A549 (cell line): ENCODE measurements around the gene MIEF1. TPM values are rescaled to one million over a fixed set of nuclear protein-coding genes. Genes with fewer than 3 reads are reported as not detected.
A peak's percentile ranks its signal among the peaks of the same experiment; 100 is the strongest.

ENCODE experiments used
- ATAC-seq, 2 experiments: fragments of 200-7000 bp in 1 of 2; fragments of >200 bp in 1 of 2; cut with Nextera tagmentation in 1 of 2; cut with Tn5 transposase in 1 of 2; 3 replicates each; pipeline versions ENCODE4 v1.8.0 to v1.9.1; 2018 to 2020; ENCODE audit warnings: mild to moderate bottlenecking in 1 of 2, moderate library complexity in 1 of 2
- CTCF ChIA-PET: fragments of 300-600 bp; sonication (Branson Sonifier 250); formaldehyde crosslinking; extraction: SDS; loops from one replicate; lab custom pipeline; 2021; ENCODE audit warnings: antibody characterized with exemption, inconsistent platforms; lab: Yijun Ruan, JAX
- POLR2A ChIA-PET: fragments of 350-600 bp; formaldehyde crosslinking; extraction: SDS; loops from one replicate; lab custom pipeline; 2021; ENCODE audit warnings: antibody characterized with exemption, inconsistent platforms; lab: Yijun Ruan, JAX
- DNase-seq, 2 experiments: peaks; one replicate each; pipeline versions ENCODE4 v3.0.0 to v3.0.0-alpha.2; 2011 to 2016; ENCODE audit warnings: low read depth in 1 of 2, low spot score in 1 of 2
- FAIRE-seq: peaks from 2 replicates; lab custom pipeline; 2011; peaks lifted over from hg19 to GRCh38; lab: Jason Lieb, UNC
- H3K27ac ChIP-seq, 2 experiments: fragments of >200 bp; sonication (Bioruptor Twin); formaldehyde crosslinking; 3 replicates each; pipeline ENCODE4 v1.5.1; 2016 to 2017
- H3K4me1 ChIP-seq: fragments of >200 bp; sonication (Bioruptor Twin); formaldehyde crosslinking; 3 replicates; pipeline ENCODE4 v1.6.1; 2016
- H3K4me2 ChIP-seq: fragments of >200 bp; sonication (Bioruptor Twin); formaldehyde crosslinking; 3 replicates; pipeline ENCODE4 v1.6.1; 2016
- H3K4me3 ChIP-seq: fragments of >200 bp; sonication (Bioruptor Twin); formaldehyde crosslinking; 3 replicates; pipeline ENCODE4 v1.5.1; 2016
- H3K9me3 ChIP-seq: fragments of >200 bp; sonication (Bioruptor Twin); formaldehyde crosslinking; 3 replicates; pipeline ENCODE4 v1.6.1; 2016
- CBX2 ChIP-seq: fragments of 200-600 bp; sonication (generic); IDR thresholded peaks from 2 replicates; pipeline ENCODE4 v1.6.1; 2016; ENCODE audit warnings: low read depth, mild to moderate bottlenecking, borderline replicate concordance
- CHD2 ChIP-seq: fragments of 150-350 bp; IDR thresholded peaks from 2 replicates; pipeline ENCODE4 v1.6.1; 2014; ENCODE audit warnings: low read length; ENCODE audit not compliant: partially characterized antibody
- CHD4 ChIP-seq: fragments of 200-600 bp; sonication (generic); IDR thresholded peaks from 2 replicates; pipeline ENCODE4 v1.6.1; 2016; ENCODE audit warnings: antibody characterized with exemption, mild to moderate bottlenecking, borderline replicate concordance
- GATA3 ChIP-seq: IDR thresholded peaks from 2 replicates; pipeline ENCODE4 v1.6.1; 2012; ENCODE audit warnings: borderline replicate concordance
- HDAC2 ChIP-seq: fragments of 200-600 bp; sonication (generic); IDR thresholded peaks from 2 replicates; pipeline ENCODE4 v1.6.1; 2016
- HOXA7 ChIP-seq: fragments of 250-450 bp; sonication (Bioruptor Pico); IDR thresholded peaks from 2 replicates; pipeline ENCODE4 v1.5.0; 2020; ENCODE audit warnings: mild to moderate bottlenecking, moderate library complexity
- HOXB13 ChIP-seq: fragments of 250-450 bp; sonication (Bioruptor Pico); IDR thresholded peaks from 2 replicates; pipeline ENCODE4 v1.5.0; 2020; ENCODE audit warnings: low read depth, mild to moderate bottlenecking, moderate library complexity
- JUNB ChIP-seq: fragments of >200 bp; sonication (Bioruptor Twin); formaldehyde crosslinking; IDR thresholded peaks from 2 replicates; pipeline ENCODE4 v1.6.1; 2016
- MYC ChIP-seq: IDR thresholded peaks from 2 replicates; pipeline ENCODE4 v1.6.1; 2012; ENCODE audit warnings: mild to moderate bottlenecking, inconsistent platforms, low read length, improper control_type of control experiment, borderline replicate concordance
- PHF8 ChIP-seq: fragments of 200-600 bp; sonication (generic); IDR thresholded peaks from 2 replicates; pipeline ENCODE4 v1.6.1; 2016; ENCODE audit warnings: low read depth, mild to moderate bottlenecking, antibody characterized with exemption, moderate library complexity, borderline replicate concordance
- RFX5 ChIP-seq: fragments of 450-650 bp; IDR thresholded peaks from 2 replicates; pipeline ENCODE4 v1.7.1; 2014; ENCODE audit warnings: antibody characterized with exemption, mild to moderate bottlenecking, moderate library complexity
- WGBS: methylation state at CpG from one replicate; pipeline ENCODE4 v1.1.6; 2017; ENCODE audit errors: missing lambda C conversion rate; 5-methylcytosine and 5-hydroxymethylcytosine counted together
- polyA plus RNA-seq, 4 experiments: library from polyadenylated mRNA; depleted of rRNA in 3 of 4; stranded (reverse); fragments of >200 nt; fragmentation: RNase III in 1 of 4; extraction: RNeasy Plus Mini Kit Qiagen cat#74134 plus additional on column Dnase treatment in 1 of 4; gene quantifications; 2 replicates in 3 of 4; 3 replicates in 1 of 4; pipeline ENCODE4 v1.2.3, GENCODE V29; 2011 to 2017
- TF ChIP-seq, protein P1 (sequence below): fragments of 150-350 bp; IDR thresholded peaks from 2 replicates; pipeline ENCODE4 v1.6.1; 2014; ENCODE audit warnings: low read depth, mild to moderate bottlenecking, low read length
- TF ChIP-seq, protein P2 (sequence below): fragments of >200 bp; sonication (Bioruptor Twin); formaldehyde crosslinking; IDR thresholded peaks from 2 replicates; pipeline ENCODE4 v1.6.1; 2016
- TF ChIP-seq, protein P3 (sequence below): fragments of 250-450 bp; sonication (Bioruptor Pico); IDR thresholded peaks from 2 replicates; pipeline ENCODE4 v1.5.0; 2021; ENCODE audit warnings: mild to moderate bottlenecking, moderate library complexity, borderline replicate concordance
- TF ChIP-seq, protein P4 (sequence below): fragments of >200 bp; sonication (Bioruptor Twin); formaldehyde crosslinking; IDR thresholded peaks from 3 replicates; pipeline ENCODE4 v1.5.1; 2016
- TF ChIP-seq, protein P5 (sequence below): IDR thresholded peaks from 2 replicates; pipeline ENCODE4 v1.6.1; 2012
- TF ChIP-seq, protein P6 (sequence below): IDR thresholded peaks from 2 replicates; pipeline ENCODE4 v1.6.1; 2012
- TF ChIP-seq, protein P7 (sequence below): fragments of 200-600 bp; sonication (generic); IDR thresholded peaks from 2 replicates; pipeline ENCODE4 v1.6.1; 2016; ENCODE audit warnings: antibody characterized with exemption, mild to moderate bottlenecking, moderate library complexity

The MIEF1 gene
- polyA plus RNA-seq, 2 of the 4 experiments (the other 2 are of a cell fraction): 18.8 to 20.5 TPM

DNA sequence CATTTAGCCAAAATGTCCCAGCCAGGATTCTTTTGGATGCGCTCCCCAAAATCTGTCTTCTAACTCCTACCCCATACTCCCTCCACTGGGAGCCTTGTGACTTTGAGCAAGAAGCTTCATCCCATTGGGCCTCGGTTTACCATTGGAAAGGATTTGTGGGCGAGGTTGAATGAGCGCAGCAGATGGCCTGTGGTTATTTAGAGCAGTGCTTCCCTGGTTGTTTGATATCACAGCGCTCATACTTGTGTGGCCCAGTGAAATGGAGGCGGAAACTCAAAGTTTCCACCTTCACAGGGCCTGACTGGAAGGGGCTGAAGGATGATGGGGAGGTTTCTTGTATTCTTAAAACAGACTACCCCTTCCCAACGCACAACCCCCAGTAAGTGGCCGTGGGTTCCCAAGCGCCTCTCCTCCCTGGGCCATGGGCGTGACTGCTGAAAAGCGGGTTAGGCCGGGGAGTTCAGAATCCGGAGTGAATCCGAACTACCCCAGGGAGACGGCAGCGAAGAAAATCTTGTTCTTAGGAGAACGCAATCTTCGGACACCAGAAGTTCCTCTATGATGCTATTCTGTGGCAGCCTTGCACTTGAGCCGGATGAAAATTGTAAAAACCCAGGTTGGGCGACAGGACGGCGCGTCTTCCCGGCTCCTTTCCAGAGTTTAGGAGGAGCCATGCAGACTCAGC is 17.0 kb downstream of the MIEF1 start:
- peak; percentile 10 to 27; a peak in 5 of 6 replicates for ATAC-seq
- H3K4me3 ChIP-seq: peak overlapping the region; percentile 98
- H3K9me3 ChIP-seq: no peaks in the 10 kb centered on the region
- 26% methylated on average over 19 of the region's 24 CpGs for WGBS
- H3K4me2 ChIP-seq: peak overlapping the region; percentile 99
- TF ChIP-seq PHF8 (no peak), GATA3 (no peak), HOXB13 (CRISPR knock-in tag) (no peak), RFX5 (no peak), MYC (no peak), CBX2 (no peak), JUNB (no peak), HDAC2 (no peak)
- TF ChIP-seq, protein P1, sequence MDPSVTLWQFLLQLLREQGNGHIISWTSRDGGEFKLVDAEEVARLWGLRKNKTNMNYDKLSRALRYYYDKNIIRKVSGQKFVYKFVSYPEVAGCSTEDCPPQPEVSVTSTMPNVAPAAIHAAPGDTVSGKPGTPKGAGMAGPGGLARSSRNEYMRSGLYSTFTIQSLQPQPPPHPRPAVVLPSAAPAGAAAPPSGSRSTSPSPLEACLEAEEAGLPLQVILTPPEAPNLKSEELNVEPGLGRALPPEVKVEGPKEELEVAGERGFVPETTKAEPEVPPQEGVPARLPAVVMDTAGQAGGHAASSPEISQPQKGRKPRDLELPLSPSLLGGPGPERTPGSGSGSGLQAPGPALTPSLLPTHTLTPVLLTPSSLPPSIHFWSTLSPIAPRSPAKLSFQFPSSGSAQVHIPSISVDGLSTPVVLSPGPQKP: no peak
- TF ChIP-seq, protein P2, sequence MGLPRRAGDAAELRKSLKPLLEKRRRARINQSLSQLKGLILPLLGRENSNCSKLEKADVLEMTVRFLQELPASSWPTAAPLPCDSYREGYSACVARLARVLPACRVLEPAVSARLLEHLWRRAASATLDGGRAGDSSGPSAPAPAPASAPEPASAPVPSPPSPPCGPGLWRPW: no peak
- TF ChIP-seq, protein P3, sequence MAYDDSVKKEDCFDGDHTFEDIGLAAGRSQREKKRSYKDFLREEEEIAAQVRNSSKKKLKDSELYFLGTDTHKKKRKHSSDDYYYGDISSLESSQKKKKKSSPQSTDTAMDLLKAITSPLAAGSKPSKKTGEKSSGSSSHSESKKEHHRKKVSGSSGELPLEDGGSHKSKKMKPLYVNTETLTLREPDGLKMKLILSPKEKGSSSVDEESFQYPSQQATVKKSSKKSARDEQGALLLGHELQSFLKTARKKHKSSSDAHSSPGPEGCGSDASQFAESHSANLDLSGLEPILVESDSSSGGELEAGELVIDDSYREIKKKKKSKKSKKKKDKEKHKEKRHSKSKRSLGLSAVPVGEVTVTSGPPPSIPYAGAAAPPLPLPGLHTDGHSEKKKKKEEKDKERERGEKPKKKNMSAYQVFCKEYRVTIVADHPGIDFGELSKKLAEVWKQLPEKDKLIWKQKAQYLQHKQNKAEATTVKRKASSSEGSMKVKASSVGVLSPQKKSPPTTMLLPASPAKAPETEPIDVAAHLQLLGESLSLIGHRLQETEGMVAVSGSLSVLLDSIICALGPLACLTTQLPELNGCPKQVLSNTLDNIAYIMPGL (CRISPR knock-in tag): no peak
- TF ChIP-seq, protein P4, sequence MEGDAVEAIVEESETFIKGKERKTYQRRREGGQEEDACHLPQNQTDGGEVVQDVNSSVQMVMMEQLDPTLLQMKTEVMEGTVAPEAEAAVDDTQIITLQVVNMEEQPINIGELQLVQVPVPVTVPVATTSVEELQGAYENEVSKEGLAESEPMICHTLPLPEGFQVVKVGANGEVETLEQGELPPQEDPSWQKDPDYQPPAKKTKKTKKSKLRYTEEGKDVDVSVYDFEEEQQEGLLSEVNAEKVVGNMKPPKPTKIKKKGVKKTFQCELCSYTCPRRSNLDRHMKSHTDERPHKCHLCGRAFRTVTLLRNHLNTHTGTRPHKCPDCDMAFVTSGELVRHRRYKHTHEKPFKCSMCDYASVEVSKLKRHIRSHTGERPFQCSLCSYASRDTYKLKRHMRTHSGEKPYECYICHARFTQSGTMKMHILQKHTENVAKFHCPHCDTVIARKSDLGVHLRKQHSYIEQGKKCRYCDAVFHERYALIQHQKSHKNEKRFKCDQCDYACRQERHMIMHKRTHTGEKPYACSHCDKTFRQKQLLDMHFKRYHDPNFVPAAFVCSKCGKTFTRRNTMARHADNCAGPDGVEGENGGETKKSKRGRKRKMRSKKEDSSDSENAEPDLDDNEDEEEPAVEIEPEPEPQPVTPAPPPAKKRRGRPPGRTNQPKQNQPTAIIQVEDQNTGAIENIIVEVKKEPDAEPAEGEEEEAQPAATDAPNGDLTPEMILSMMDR: no peak
- TF ChIP-seq, protein P5, sequence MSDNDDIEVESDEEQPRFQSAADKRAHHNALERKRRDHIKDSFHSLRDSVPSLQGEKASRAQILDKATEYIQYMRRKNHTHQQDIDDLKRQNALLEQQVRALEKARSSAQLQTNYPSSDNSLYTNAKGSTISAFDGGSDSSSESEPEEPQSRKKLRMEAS: no peak
- TF ChIP-seq, protein P6, sequence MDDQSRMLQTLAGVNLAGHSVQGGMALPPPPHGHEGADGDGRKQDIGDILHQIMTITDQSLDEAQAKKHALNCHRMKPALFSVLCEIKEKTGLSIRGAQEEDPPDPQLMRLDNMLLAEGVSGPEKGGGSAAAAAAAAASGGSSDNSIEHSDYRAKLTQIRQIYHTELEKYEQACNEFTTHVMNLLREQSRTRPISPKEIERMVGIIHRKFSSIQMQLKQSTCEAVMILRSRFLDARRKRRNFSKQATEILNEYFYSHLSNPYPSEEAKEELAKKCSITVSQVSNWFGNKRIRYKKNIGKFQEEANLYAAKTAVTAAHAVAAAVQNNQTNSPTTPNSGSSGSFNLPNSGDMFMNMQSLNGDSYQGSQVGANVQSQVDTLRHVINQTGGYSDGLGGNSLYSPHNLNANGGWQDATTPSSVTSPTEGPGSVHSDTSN: no peak
- POLR2A ChIA-PET: interaction anchor here (1.0 to 1.7 kb wide), 12 partner anchors 11 to 525 kb away, joined by 3 to 34 read pairs (median 6); partner anchors contain the start of genes CBX7, MIEF1 and TAB1
- peaks cover 25% of the 10 kb centered on the region for H3K4me1 ChIP-seq
- CTCF ChIA-PET: interaction anchor here (0.9 to 5.6 kb wide), 4 partner anchors 10 to 25 kb away, joined by 3 to 37 read pairs (median 4); no protein-coding TSS in a partner anchor
- peak in 1 of 2 experiments; percentile 43 for DNase-seq
- peak overlapping the region; percentile 96 to 99 for H3K27ac ChIP-seq
- FAIRE-seq: no peak

DNA sequence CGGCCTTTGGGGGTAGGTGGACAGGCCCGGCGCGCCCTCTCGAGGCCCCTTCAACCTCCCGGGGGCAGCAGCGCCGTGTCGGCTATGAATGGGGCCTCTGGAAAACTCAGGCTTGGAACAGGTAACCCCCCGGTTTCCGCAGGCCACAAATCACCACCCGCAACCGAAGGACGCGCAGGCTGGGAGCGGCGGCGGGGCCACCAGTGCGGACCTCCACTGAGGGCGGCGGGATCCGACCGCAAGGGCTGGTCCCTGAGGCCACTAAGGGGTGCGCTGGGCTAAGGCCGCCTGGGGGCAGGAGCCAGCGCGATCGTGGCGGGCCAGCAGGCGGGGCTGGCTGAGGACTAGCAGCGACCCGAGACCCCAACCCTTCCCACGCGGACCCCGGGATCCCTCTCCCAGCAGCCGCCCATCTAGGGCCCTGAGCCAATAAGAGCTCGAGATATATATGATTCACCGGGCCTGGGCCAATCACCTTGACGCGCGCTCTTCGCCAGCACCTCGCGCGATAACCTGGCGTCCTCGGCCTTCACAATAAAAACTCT is 17.7 kb downstream of the MIEF1 start:
- ATAC-seq (peak; percentile 82 to 91), FAIRE-seq (no peak), DNase-seq (peak; percentile 94 to 99)
- POLR2A ChIA-PET: interaction anchor here (0.6 to 1.7 kb wide), 18 partner anchors 10 to 595 kb away, joined by 3 to 34 read pairs (median 4); partner anchors contain the start of genes CBX7, MIEF1 and TAB1
- peak overlapping the region; percentile 98 for H3K4me3 ChIP-seq
- WGBS: 0% methylated on average over 11 of the region's 47 CpGs
- peaks cover 25% of the 10 kb centered on the region for H3K4me1 ChIP-seq
- peak overlapping the region; percentile 96 to 99 for H3K27ac ChIP-seq
- H3K9me3 ChIP-seq: no peaks in the 10 kb centered on the region
- H3K4me2 ChIP-seq: peak overlapping the region; percentile 99
- CTCF ChIA-PET: interaction anchor here (0.7 to 1.4 kb wide), 6 partner anchors 9 to 199 kb away, joined by 3 to 5 read pairs (median 3); no protein-coding TSS in a partner anchor
- TF ChIP-seq, protein P7, sequence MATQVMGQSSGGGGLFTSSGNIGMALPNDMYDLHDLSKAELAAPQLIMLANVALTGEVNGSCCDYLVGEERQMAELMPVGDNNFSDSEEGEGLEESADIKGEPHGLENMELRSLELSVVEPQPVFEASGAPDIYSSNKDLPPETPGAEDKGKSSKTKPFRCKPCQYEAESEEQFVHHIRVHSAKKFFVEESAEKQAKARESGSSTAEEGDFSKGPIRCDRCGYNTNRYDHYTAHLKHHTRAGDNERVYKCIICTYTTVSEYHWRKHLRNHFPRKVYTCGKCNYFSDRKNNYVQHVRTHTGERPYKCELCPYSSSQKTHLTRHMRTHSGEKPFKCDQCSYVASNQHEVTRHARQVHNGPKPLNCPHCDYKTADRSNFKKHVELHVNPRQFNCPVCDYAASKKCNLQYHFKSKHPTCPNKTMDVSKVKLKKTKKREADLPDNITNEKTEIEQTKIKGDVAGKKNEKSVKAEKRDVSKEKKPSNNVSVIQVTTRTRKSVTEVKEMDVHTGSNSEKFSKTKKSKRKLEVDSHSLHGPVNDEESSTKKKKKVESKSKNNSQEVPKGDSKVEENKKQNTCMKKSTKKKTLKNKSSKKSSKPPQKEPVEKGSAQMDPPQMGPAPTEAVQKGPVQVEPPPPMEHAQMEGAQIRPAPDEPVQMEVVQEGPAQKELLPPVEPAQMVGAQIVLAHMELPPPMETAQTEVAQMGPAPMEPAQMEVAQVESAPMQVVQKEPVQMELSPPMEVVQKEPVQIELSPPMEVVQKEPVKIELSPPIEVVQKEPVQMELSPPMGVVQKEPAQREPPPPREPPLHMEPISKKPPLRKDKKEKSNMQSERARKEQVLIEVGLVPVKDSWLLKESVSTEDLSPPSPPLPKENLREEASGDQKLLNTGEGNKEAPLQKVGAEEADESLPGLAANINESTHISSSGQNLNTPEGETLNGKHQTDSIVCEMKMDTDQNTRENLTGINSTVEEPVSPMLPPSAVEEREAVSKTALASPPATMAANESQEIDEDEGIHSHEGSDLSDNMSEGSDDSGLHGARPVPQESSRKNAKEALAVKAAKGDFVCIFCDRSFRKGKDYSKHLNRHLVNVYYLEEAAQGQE: peak; percentile 90
- TF ChIP-seq PHF8 (peak; percentile 67; the same call in 1 of the 2 replicates), CHD4 (no peak), HOXA7 (no peak), MYC (peak; percentile 8; the same call in 1 of the 2 replicates), CHD2 (peak; percentile 90)
- TF ChIP-seq, protein P4: peak; percentile 21; the same call in 1 of the 3 replicates
